NT2/D1 (cell line): ENCODE measurements around the gene COBL.

ENCODE experiments used
- DNase-seq: peaks from one replicate; pipeline ENCODE4 v3.0.0-alpha.2; 2011; ENCODE audit warnings: low read depth, low spot score
- H3K27me3 ChIP-seq: 2 replicates; pipeline ENCODE4 v1.6.0; 2011; ENCODE audit warnings: mild to moderate bottlenecking; ENCODE audit not compliant: insufficient read length, insufficient read depth
- H3K36me3 ChIP-seq: 2 replicates; pipeline ENCODE4 v1.6.1; 2011; ENCODE audit warnings: mild to moderate bottlenecking, low read length, mixed read lengths; ENCODE audit not compliant: insufficient read depth, insufficient read length
- H3K4me1 ChIP-seq: 2 replicates; pipeline ENCODE4 v1.5.1; 2011; ENCODE audit not compliant: insufficient read depth, insufficient read length
- H3K4me3 ChIP-seq: 2 replicates; pipeline ENCODE4 v1.5.1; 2011; ENCODE audit warnings: low read depth; ENCODE audit not compliant: insufficient read length
- H3K9ac ChIP-seq: 2 replicates; pipeline ENCODE4 v1.6.0; 2011; ENCODE audit warnings: low read depth; ENCODE audit not compliant: insufficient read length
- H3K9me3 ChIP-seq: 2 replicates; pipeline ENCODE4 v1.5.1; 2011; ENCODE audit warnings: mild to moderate bottlenecking, low read length; ENCODE audit not compliant: insufficient read depth
- SUZ12 ChIP-seq: IDR thresholded peaks from 2 replicates; pipeline ENCODE4 v1.6.1; 2011; ENCODE audit not compliant: insufficient read length, insufficient read depth; ENCODE audit errors: extremely low read depth
- YY1 ChIP-seq: IDR thresholded peaks from 2 replicates; pipeline ENCODE4 v1.6.1; 2011; ENCODE audit not compliant: insufficient read length, insufficient read depth
- ZNF274 ChIP-seq: IDR thresholded peaks from 2 replicates; pipeline ENCODE4 v1.6.1; 2011; ENCODE audit warnings: mild to moderate bottlenecking, low read depth, low read length

The COBL gene

DNA sequence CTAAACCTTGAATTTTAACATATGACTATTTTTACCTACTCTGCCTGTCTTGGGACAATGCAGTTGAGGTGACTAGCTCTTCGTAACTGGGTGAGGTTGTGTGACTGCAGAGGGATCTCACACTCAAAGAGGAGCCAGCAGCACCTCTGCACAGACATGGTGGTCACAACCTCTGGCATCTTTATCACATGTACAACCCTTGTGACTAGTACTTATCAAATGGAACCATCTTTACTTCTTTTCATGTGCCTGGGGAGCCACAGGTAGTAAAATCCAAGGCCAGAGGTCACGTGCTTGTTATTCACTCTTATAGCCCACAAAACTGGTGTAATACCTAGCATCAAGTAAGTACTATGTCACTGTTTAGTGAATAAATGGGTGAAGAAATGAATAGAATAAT is 244.3 kb downstream of the COBL start:
- Histone ChIP-seq H3K4me3 (no peak overlapping the region), H3K4me1 (no peaks in the 10 kb centered on the region), H3K9me3 (no peaks in the 10 kb centered on the region), H3K9ac (no peak overlapping the region), H3K36me3 (no peaks in the 10 kb centered on the region), H3K27me3 (no peaks in the 10 kb centered on the region)
- TF ChIP-seq YY1: no peak
- TF ChIP-seq SUZ12: no peak
- no peak for TF ChIP-seq ZNF274
- no peak for DNase-seq

DNA sequence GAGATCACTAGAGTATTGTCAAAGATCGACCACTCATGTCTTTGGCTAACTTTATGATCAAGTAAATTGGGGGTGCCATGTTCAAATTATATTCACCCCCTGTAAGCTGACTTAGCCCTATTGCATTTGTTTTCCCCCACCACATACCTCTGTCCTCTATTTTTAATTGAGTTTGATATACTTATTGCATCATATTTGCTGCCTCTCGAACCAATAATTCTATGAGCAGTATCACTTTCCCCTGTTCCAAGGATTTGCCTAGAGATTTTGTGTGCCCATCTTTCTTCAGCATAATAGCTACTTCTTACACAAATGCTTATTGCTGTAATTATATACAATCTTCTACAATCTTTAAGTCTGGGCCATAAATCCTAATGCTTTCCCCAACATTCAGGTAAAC is 245.2 kb downstream of the COBL start:
- TF ChIP-seq ZNF274: no peak
- no peak for TF ChIP-seq YY1
- no peak for TF ChIP-seq SUZ12

DNA sequence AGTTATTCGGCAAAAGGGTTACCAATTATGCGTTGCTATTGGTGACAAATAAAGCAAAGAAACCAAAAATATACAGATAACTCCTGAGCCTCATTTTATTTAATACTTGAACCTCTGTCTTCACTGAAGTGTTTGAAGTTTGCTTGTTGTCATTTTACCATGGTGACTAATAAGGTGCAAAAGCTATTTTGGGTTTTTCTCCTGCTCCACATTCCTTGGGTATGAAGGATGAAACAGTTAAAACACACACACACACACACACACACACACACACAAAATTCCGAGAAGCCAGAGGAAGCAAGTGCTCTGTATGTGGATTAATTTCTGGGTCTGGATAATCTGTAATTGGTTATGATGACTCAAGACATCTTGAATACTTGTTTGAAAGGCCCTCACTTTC is 246.5 kb downstream of the COBL start:
- Histone ChIP-seq H3K4me1 (no peaks in the 10 kb centered on the region), H3K27me3 (no peaks in the 10 kb centered on the region), H3K9ac (no peak overlapping the region), H3K9me3 (no peaks in the 10 kb centered on the region), H3K4me3 (no peak overlapping the region), H3K36me3 (no peaks in the 10 kb centered on the region)
- DNase-seq: no peak
- TF ChIP-seq ZNF274 (no peak), SUZ12 (no peak), YY1 (no peak)

More for the DNA sequence above, 245.2 kb downstream of the COBL start:
- no peaks in the 10 kb centered on the region for H3K4me1 ChIP-seq
- no peak overlapping the region for H3K4me3 ChIP-seq
- H3K36me3 ChIP-seq: no peaks in the 10 kb centered on the region
- H3K9ac ChIP-seq: no peak overlapping the region
- no peaks in the 10 kb centered on the region for H3K27me3 ChIP-seq
- H3K9me3 ChIP-seq: no peaks in the 10 kb centered on the region
- no peak for DNase-seq

DNA sequence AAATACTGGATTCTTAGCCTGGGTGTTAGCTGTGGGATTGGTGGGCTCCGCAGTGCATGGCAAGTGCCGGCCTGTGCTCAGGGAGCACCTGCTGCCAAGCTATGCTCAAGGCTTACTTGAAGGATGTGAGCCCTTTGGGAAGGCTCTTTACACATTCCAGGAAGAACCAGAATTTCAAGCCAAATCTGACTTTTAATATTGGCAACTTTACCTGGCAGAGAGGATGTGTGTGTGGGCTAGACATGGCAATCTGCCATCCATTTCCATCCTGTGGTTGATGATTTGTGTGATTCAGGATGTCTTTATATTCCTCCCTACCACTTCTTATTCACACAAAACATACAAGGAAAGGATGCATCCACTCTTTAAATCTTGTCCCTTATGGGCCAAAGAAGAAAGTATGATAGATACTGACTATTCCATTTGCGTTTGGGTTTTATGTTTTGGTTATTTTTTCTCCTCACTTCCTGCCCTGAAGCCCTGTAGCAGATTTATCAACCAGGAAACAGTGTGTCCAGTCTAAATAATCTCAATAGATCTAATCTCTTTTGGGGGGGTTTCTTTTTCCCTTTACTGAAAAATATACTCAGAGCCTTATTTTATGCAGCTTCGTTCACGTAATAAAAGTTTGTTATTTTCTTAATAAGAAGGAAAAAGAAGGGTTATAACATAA is 247.1 kb downstream of the COBL start:
- Histone ChIP-seq H3K9me3 (no peaks in the 10 kb centered on the region), H3K36me3 (no peaks in the 10 kb centered on the region), H3K4me3 (no peak overlapping the region), H3K9ac (no peak overlapping the region), H3K4me1 (no peaks in the 10 kb centered on the region), H3K27me3 (no peaks in the 10 kb centered on the region)
- no peak for DNase-seq
- no peak for TF ChIP-seq YY1
- no peak for TF ChIP-seq SUZ12
- no peak for TF ChIP-seq ZNF274

DNA sequence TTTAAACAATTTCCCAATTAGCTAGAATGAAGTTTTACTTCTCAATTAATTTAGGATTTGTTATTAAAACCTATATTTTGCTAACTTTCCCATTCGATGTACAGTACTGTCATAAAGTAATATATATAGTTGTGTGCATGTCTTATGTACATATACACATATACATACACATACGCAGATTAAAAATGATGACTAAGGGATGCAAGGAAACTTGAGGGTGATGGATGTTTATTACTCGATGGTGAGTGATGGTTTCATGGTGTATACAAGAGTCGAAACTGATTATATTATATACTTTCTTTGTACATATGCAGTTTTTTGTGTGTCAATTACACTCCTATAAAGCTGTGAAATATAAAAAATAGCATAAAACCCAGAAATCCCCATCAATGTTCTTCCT is 248.2 kb downstream of the COBL start:
- no peaks in the 10 kb centered on the region for H3K4me1 ChIP-seq
- no peaks in the 10 kb centered on the region for H3K36me3 ChIP-seq
- H3K4me3 ChIP-seq: no peak overlapping the region
- H3K9ac ChIP-seq: no peak overlapping the region
- H3K9me3 ChIP-seq: no peaks in the 10 kb centered on the region
- DNase-seq: no peak
- H3K27me3 ChIP-seq: no peaks in the 10 kb centered on the region
- TF ChIP-seq YY1 (no peak), SUZ12 (no peak), ZNF274 (no peak)

DNA sequence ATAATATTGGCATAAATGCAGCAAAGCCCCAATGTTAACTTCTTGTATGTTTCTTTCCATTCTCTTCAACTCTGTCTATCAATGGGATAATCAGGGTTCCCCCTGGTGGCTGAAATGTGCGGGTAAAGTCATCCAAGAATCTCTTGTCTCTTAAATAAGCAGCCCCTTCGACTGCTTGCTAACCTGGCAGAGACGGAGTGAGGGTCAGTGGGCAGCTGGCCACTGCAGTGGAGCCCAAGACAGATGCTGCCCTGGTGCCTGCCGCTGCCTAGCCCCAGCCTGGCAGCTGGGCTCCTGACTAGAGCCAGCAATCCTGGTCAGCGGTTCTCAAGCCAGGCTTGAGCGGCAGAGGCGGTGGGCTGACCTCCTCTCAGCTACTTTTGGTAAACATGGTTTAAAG is 248.9 kb downstream of the COBL start:
- TF ChIP-seq SUZ12: no peak
- no peak for TF ChIP-seq YY1
- no peak for TF ChIP-seq ZNF274
- Histone ChIP-seq H3K36me3 (no peaks in the 10 kb centered on the region), H3K4me3 (no peak overlapping the region), H3K9me3 (no peaks in the 10 kb centered on the region), H3K27me3 (no peaks in the 10 kb centered on the region), H3K4me1 (no peaks in the 10 kb centered on the region), H3K9ac (peak overlapping the region; percentile 11)
- DNase-seq: peak; percentile 88

DNA sequence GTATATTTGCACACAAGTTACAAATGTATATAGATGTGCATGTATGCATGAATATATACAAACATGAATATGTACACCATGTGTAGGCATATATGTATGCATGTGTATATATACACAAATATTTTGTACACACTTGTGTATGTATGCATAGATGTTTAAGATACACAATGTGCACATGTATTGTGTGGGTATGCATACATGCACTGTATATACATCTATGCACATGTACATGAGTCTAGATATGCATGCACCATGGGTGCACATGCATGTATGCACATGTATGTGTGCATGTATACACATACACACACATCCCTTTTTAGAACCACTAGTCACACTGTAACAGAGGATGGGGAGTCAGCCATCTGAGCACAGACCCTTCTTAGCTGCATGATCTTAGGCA is 249.4 kb downstream of the COBL start:
- H3K9ac ChIP-seq: no peak overlapping the region
- no peaks in the 10 kb centered on the region for H3K36me3 ChIP-seq
- H3K4me1 ChIP-seq: peaks cover 3% of the 10 kb centered on the region
- DNase-seq: no peak
- no peaks in the 10 kb centered on the region for H3K9me3 ChIP-seq
- H3K4me3 ChIP-seq: no peak overlapping the region
- TF ChIP-seq YY1 (no peak), SUZ12 (no peak), ZNF274 (no peak)
- no peaks in the 10 kb centered on the region for H3K27me3 ChIP-seq

DNA sequence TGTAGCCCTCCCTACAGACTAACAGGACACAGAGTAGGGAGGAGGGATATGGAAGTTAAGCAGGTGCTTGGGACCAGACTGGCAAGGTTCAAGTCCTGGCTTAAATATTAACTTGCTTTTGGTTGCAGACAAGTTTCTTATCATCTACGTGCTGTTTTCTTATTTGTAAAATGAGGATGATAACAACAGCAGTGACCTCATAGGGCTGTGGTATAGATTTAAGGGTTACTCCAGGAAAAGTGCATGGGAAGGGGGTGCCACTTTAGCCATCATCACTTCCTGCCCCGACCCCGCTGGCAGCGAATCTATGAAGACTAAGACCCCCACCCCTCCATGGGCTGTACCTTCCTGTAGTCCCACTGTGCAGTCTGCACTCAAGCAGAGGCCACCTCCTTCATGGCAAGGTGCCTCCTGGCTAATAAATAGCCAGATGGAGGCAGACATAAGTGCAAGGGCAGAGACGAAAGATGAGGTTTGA is 250.2 kb downstream of the COBL start:
- H3K9ac ChIP-seq: no peak overlapping the region
- no peaks in the 10 kb centered on the region for H3K9me3 ChIP-seq
- DNase-seq: no peak
- H3K27me3 ChIP-seq: no peaks in the 10 kb centered on the region
- H3K4me3 ChIP-seq: no peak overlapping the region
- H3K36me3 ChIP-seq: no peaks in the 10 kb centered on the region
- peaks cover 3% of the 10 kb centered on the region for H3K4me1 ChIP-seq
- TF ChIP-seq YY1: no peak
